K562 (cell line): ENCODE results near the gene MBD4. TPM values are rescaled to one million over a fixed set of nuclear protein-coding genes. Genes with fewer than 3 reads are reported as not detected.

Source experiments
- BACH1 ChIP-seq: fragments of 200-800 bp; sonication (Bioruptor generic); IDR thresholded peaks from 2 replicates; pipeline ENCODE4 v1.6.1; 2016; ENCODE audit warnings: missing genetic modification characterization, missing compliant biosample characterization
- DACH1 ChIP-seq: fragments of 450-650 bp; IDR thresholded peaks from 2 replicates; pipeline ENCODE4 v1.6.1; 2018; ENCODE audit not compliant: partially characterized antibody
- KAT7 ChIP-seq: sonication (generic); formaldehyde crosslinking; IDR thresholded peaks from 2 replicates; pipeline ENCODE4 v1.8.0; 2022; ENCODE audit warnings: missing genetic modification reagents, mild to moderate bottlenecking, borderline replicate concordance
- MBD2 ChIP-seq: sonication (generic); IDR thresholded peaks from 2 replicates; pipeline ENCODE4 v1.6.1; 2016; ENCODE audit warnings: low read depth, borderline replicate concordance
- MCM7 ChIP-seq, 2 experiments: fragments of 450-650 bp; IDR thresholded peaks; 2 replicates each; pipeline ENCODE4 v1.6.1; 2016 to 2018
- MIER1 ChIP-seq: fragments of 450-650 bp; IDR thresholded peaks from 2 replicates; pipeline ENCODE4 v1.6.1; 2016; ENCODE audit warnings: antibody characterized with exemption, mild to moderate bottlenecking, low read depth
- MTA2 ChIP-seq: fragments of 450-650 bp; IDR thresholded peaks from 2 replicates; pipeline ENCODE4 v1.6.1; 2016; ENCODE audit warnings: low read depth
- OTX1 ChIP-seq: fragments of 450-650 bp; formaldehyde crosslinking; IDR thresholded peaks from 2 replicates; pipeline ENCODE4 v1.4.0; 2022; ENCODE audit warnings: mild to moderate bottlenecking
- PTRF ChIP-seq: fragments of 450-650 bp; IDR thresholded peaks from 2 replicates; pipeline ENCODE4 v1.6.1; 2016; ENCODE audit warnings: mild to moderate bottlenecking, missing genetic modification characterization, missing compliant biosample characterization
- RBM34 ChIP-seq: fragments of 200-400 bp; formaldehyde crosslinking; IDR thresholded peaks from 2 replicates; pipeline ENCODE4 v1.6.1; 2018; ENCODE audit warnings: low read length, borderline replicate concordance; ENCODE audit not compliant: insufficient read depth
- RCOR1 ChIP-seq, 2 experiments: IDR thresholded peaks; 2 replicates each; pipeline ENCODE4 v1.6.1; 2012; ENCODE audit warnings: low read depth in 2 of 2, low read length in 2 of 2, borderline replicate concordance in 1 of 2, improper control_type of control experiment in 1 of 2
- SMARCA4 ChIP-seq: fragments of 450-650 bp; IDR thresholded peaks from 2 replicates; pipeline ENCODE4 v1.6.1; 2016
- SRSF1 ChIP-seq: fragments of 200-400 bp; formaldehyde crosslinking; IDR thresholded peaks from 2 replicates; pipeline ENCODE4 v1.6.1; 2017; ENCODE audit warnings: mild to moderate bottlenecking, low read depth, low read length, moderate library complexity
- SRSF7 ChIP-seq: fragments of 200-400 bp; formaldehyde crosslinking; optimal IDR thresholded peaks from 2 replicates; pipeline ENCODE3; 2017; ENCODE audit warnings: mild to moderate bottlenecking, low read depth, low read length
- TCFL5 ChIP-seq: fragments of 250-450 bp; sonication (Bioruptor Pico); conservative IDR thresholded peaks from 2 replicates; pipeline ENCODE4 v1.6.1; 2021; ENCODE audit warnings: mild to moderate bottlenecking, moderate library complexity, matching md5 sums
- XRCC5 ChIP-seq: fragments of 200-400 bp; formaldehyde crosslinking; IDR thresholded peaks from 2 replicates; pipeline ENCODE4 v1.6.1; 2017; ENCODE audit warnings: low read depth, mild to moderate bottlenecking, low read length
- ZNF507 ChIP-seq: conservative IDR thresholded peaks from 2 replicates; pipeline ENCODE4 v1.6.1; 2017; ENCODE audit warnings: missing genetic modification characterization, missing compliant biosample characterization
- polyA plus RNA-seq, 8 experiments: library from polyadenylated mRNA; depleted of rRNA in 4 of 8; stranded (reverse) in 5 of 8; unstranded in 3 of 8; fragments of >200 nt; fragmentation: Nextera tagmentation in 2 of 8; fragmentation: Illumina TruSeq in 1 of 8; extraction: Ambion mirVana in 2 of 8; extraction: Trizol in 1 of 8; gene quantifications; 2 replicates each; pipeline versions ENCODE4 v1.2.1 to v1.2.3, GENCODE V29; 2011 to 2014; ENCODE audit warnings: inconsistent platforms in 1 of 8, missing spikeins in 1 of 8
- total RNA-seq, 7 experiments: library from RNA; depleted of rRNA in 6 of 7; stranded (reverse); fragments of >200 nt in 6 of 7; fragmentation: Illumina TruSeq in 2 of 7; extraction: Trizol in 2 of 7; gene quantifications; 2 replicates each; pipeline versions ENCODE4 v1.2.1 to v1.2.3, GENCODE V29; 2011 to 2021; ENCODE audit warnings: low replicate concordance in 1 of 7
- TF ChIP-seq, protein P1 (sequence below): fragments of 150-350 bp; IDR thresholded peaks from 2 replicates; pipeline ENCODE4 v1.6.1; 2014; ENCODE audit warnings: low read depth, mild to moderate bottlenecking, low read length, borderline replicate concordance
- TF ChIP-seq, protein P2 (sequence below): fragments of 450-650 bp; conservative IDR thresholded peaks from 2 replicates; pipeline ENCODE4 v1.6.1; 2016; ENCODE audit warnings: missing genetic modification characterization, low read depth, mild to moderate bottlenecking, missing compliant biosample characterization, moderate library complexity
- TF ChIP-seq, protein P3 (sequence below): fragments of 450-650 bp; formaldehyde crosslinking; IDR thresholded peaks from 2 replicates; pipeline ENCODE4 v1.4.0; 2020; ENCODE audit warnings: mild to moderate bottlenecking, mixed read lengths
- TF ChIP-seq, protein P4 (sequence below), 2 experiments: fragments of 450-650 bp in 1 of 2; sonication (generic) in 1 of 2; formaldehyde crosslinking in 1 of 2; IDR thresholded peaks in 1 of 2; conservative IDR thresholded peaks in 1 of 2; 2 replicates each; pipeline versions ENCODE4 v1.6.1 to v1.8.1; 2016 to 2023; ENCODE audit warnings: mild to moderate bottlenecking in 2 of 2, moderate library complexity in 2 of 2, inconsistent platforms in 1 of 2, missing genetic modification reagents in 1 of 2

The MBD4 gene
- total and polyA plus RNA-seq, 9 of the 15 experiments (the other 6 are each of a cell fraction or from before 2014, with no cell fraction given): 13.3 to 63.9 (median 39.0) TPM

DNA sequence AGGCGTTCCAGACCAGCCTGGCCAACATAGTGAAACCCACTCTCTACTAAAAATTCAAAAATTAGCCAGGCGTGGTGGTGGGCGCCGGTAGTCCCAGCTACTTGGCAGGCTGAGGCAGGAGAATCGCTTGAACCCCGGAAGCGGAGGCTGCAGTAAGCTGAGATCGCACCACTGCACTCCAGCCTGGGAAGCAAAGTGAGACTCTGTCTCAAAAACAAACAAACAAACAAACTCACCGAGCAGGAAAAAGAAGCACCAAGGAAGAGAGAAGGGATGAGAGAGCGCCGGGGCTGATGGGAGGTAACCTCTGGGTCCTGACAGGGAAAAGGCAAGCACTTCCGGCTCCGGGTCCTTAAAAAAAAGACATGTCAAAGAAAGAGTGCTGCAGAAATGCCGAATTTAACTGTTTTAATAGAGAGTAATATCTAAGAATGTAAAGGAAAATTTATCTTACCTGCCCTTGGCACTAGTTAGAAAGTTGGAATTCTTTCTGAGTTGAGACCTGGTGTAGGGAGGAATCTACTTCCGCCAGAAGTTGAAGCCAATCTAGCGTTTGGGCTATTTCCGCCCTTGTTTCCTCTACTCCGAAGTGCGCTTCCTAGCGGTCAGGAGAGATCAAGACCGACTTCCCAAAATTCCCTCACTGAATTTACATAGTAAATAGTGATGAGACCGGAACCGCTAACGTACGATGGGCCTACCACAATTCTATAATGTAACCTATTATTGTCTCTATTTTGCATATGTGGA lies 40.4 kb downstream of the MBD4 start (continued):
- TF ChIP-seq, protein P1, sequence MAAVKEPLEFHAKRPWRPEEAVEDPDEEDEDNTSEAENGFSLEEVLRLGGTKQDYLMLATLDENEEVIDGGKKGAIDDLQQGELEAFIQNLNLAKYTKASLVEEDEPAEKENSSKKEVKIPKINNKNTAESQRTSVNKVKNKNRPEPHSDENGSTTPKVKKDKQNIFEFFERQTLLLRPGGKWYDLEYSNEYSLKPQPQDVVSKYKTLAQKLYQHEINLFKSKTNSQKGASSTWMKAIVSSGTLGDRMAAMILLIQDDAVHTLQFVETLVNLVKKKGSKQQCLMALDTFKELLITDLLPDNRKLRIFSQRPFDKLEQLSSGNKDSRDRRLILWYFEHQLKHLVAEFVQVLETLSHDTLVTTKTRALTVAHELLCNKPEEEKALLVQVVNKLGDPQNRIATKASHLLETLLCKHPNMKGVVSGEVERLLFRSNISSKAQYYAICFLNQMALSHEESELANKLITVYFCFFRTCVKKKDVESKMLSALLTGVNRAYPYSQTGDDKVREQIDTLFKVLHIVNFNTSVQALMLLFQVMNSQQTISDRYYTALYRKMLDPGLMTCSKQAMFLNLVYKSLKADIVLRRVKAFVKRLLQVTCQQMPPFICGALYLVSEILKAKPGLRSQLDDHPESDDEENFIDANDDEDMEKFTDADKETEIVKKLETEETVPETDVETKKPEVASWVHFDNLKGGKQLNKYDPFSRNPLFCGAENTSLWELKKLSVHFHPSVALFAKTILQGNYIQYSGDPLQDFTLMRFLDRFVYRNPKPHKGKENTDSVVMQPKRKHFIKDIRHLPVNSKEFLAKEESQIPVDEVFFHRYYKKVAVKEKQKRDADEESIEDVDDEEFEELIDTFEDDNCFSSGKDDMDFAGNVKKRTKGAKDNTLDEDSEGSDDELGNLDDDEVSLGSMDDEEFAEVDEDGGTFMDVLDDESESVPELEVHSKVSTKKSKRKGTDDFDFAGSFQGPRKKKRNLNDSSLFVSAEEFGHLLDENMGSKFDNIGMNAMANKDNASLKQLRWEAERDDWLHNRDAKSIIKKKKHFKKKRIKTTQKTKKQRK: no peak
- no peak for TF ChIP-seq MTA2
- no peak for TF ChIP-seq ZNF507 (tag)
- TF ChIP-seq SMARCA4: no peak
- no peak for TF ChIP-seq PTRF (tag)
- TF ChIP-seq, protein P2, sequence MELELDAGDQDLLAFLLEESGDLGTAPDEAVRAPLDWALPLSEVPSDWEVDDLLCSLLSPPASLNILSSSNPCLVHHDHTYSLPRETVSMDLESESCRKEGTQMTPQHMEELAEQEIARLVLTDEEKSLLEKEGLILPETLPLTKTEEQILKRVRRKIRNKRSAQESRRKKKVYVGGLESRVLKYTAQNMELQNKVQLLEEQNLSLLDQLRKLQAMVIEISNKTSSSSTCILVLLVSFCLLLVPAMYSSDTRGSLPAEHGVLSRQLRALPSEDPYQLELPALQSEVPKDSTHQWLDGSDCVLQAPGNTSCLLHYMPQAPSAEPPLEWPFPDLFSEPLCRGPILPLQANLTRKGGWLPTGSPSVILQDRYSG (tag): no peak
- TF ChIP-seq, protein P3, sequence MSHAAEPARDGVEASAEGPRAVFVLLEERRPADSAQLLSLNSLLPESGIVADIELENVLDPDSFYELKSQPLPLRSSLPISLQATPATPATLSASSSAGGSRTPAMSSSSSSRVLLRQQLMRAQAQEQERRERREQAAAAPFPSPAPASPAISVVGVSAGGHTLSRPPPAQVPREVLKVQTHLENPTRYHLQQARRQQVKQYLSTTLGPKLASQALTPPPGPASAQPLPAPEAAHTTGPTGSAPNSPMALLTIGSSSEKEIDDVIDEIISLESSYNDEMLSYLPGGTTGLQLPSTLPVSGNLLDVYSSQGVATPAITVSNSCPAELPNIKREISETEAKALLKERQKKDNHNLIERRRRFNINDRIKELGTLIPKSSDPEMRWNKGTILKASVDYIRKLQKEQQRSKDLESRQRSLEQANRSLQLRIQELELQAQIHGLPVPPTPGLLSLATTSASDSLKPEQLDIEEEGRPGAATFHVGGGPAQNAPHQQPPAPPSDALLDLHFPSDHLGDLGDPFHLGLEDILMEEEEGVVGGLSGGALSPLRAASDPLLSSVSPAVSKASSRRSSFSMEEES: no peak
- TF ChIP-seq DACH1: no peak
- no peak for TF ChIP-seq OTX1 (CRISPR knock-in tag)
- TF ChIP-seq RCOR1 (IDR thresholded peaks at IDR 0.05; ENCODE audit: borderline replicate concordance in 1 of 2, low read depth in 2 of 2, low read length in 2 of 2): no peak
- TF ChIP-seq TCFL5 (CRISPR knock-in tag): no peak
- TF ChIP-seq BACH1 (tag): no peak; the same call in 1 of the 2 replicates
- TF ChIP-seq MBD2: no peak
- TF ChIP-seq RBM34: no peak
- no peak for TF ChIP-seq MIER1
- TF ChIP-seq SRSF7: no peak
- no peak for TF ChIP-seq XRCC5
- TF ChIP-seq SRSF1: no peak
- TF ChIP-seq, protein P4, sequence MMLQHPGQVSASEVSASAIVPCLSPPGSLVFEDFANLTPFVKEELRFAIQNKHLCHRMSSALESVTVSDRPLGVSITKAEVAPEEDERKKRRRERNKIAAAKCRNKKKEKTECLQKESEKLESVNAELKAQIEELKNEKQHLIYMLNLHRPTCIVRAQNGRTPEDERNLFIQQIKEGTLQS (IDR thresholded peaks at IDR 0.05): no peak
- TF ChIP-seq, protein P4 (CRISPR knock-in tag; conservative IDR thresholded peaks at IDR 0.05): no peak; the same call in 1 of the 2 replicates
- TF ChIP-seq KAT7 (CRISPR knock-in tag): no peak
- TF ChIP-seq MCM7 (IDR thresholded peaks at IDR 0.05): no peak
